GM23248 (cell line): ENCODE results near the gene TXNDC8.

Experiments used
- EZH2 ChIP-seq: fragments of 200-600 bp; sonication (generic); IDR thresholded peaks from 2 replicates; pipeline ENCODE4 v1.6.1; 2018; ENCODE audit warnings: antibody characterized with exemption, mild to moderate bottlenecking; ENCODE audit not compliant: insufficient read depth, poor library complexity, severe bottlenecking
- EZH2phosphoT487 ChIP-seq: fragments of 200-600 bp; sonication (generic); IDR thresholded peaks from 2 replicates; pipeline ENCODE4 v1.6.1; 2018; ENCODE audit warnings: antibody characterized with exemption, moderate library complexity, mild to moderate bottlenecking, low read depth; ENCODE audit not compliant: insufficient read depth

DNA sequence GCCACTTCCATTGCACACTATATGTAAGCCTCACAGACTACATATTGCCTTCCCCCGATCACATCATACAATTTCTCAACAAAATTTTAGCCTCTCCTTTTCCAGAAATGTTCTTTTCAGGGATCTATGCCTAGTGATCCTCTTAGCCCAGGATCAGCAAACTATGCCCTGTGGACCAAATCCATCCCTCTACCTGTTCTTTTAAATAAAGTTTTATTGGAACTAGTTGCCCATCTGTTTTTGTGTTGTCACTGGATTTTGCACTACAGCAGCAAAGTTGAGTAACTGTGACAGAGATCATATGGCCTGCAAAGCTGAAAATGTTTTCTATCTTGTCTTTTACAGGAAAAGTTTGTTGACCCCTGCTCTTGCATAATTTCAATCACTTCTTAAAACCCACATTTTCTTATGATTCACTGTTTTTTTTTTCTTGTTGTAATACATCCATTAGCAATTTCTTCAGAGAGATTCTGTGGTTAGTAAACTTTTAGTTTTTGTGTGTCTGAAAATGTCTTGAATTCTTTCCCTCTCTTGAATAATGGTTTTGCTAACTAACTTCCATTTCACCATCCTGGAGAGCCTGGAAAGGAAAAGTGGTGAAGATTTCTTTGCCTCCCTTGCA, 7.1 kb downstream of the TXNDC8 start:
- TF ChIP-seq EZH2 (no peak), EZH2phosphoT487 (no peak)
